ENCODE measurements around the gene EVI5L. TPM values are rescaled to one million over a fixed set of nuclear protein-coding genes. Genes with fewer than 3 reads are reported as not detected.

EVI5L gene
- total RNA-seq, 1 donor from 2014 or later: 19.0 TPM

GRCh38 chr19:7845390-7846154 lies 15.6 kb downstream of the EVI5L start:
- no peak overlapping the region for H3K27ac Mint-ChIP-seq
- H3K27me3 Mint-ChIP-seq: no peaks in the 10 kb centered on the region
- no peaks in the 10 kb centered on the region for H3K9me3 Mint-ChIP-seq
- no peak overlapping the region for H3K4me3 Mint-ChIP-seq
- TF ChIP-seq, protein P1, sequence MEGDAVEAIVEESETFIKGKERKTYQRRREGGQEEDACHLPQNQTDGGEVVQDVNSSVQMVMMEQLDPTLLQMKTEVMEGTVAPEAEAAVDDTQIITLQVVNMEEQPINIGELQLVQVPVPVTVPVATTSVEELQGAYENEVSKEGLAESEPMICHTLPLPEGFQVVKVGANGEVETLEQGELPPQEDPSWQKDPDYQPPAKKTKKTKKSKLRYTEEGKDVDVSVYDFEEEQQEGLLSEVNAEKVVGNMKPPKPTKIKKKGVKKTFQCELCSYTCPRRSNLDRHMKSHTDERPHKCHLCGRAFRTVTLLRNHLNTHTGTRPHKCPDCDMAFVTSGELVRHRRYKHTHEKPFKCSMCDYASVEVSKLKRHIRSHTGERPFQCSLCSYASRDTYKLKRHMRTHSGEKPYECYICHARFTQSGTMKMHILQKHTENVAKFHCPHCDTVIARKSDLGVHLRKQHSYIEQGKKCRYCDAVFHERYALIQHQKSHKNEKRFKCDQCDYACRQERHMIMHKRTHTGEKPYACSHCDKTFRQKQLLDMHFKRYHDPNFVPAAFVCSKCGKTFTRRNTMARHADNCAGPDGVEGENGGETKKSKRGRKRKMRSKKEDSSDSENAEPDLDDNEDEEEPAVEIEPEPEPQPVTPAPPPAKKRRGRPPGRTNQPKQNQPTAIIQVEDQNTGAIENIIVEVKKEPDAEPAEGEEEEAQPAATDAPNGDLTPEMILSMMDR (conservative IDR thresholded peaks at IDR 0.05): no peak
- no peaks in the 10 kb centered on the region for H3K4me1 Mint-ChIP-seq (ENCODE audit: unreplicated experiment)
- DNase-seq (ENCODE audit: extremely low spot score, unreplicated experiment): no peak
- H3K36me3 Mint-ChIP-seq: no peaks in the 10 kb centered on the region

- TF ChIP-seq, protein P1 (conservative IDR thresholded peaks at IDR 0.05): no peak
- no peak for DNase-seq (ENCODE audit: extremely low spot score, unreplicated experiment)
- Mint-ChIP-seq H3K9me3 (no peaks in the 10 kb centered on the region), H3K36me3 (no peaks in the 10 kb centered on the region), H3K4me3 (no peak overlapping the region), H3K27ac (no peak overlapping the region), H3K27me3 (no peaks in the 10 kb centered on the region), H3K4me1 (ENCODE audit: unreplicated experiment) (no peaks in the 10 kb centered on the region)
Measured at GRCh38 chr19:7846155-7846646, 16.2 kb downstream of the EVI5L start.

DNA sequence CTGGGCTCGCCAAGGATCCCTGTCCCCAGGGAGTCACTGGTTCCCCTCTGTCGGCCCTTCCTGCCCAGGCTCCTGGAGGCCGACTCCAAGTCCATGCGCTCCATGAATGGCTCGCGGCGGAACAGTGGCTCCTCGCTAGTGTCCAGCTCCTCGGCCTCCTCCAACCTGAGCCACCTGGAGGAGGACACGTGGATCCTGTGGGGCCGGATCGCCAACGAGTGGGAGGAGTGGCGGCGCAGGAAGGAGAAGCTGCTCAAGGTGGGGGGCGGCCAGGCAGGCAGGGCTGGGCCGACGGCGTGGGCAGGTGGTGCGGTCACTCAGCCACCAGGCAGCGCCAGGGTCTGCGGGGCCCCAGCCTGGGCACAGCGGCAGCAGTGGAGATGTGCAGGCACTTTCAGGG lies 17.6 kb downstream of the EVI5L start:
- no peak overlapping the region for H3K27ac Mint-ChIP-seq
- H3K36me3 Mint-ChIP-seq: no peaks in the 10 kb centered on the region
- no peaks in the 10 kb centered on the region for H3K9me3 Mint-ChIP-seq
- no peak for DNase-seq (ENCODE audit: extremely low spot score, unreplicated experiment)
- H3K4me1 Mint-ChIP-seq (ENCODE audit: unreplicated experiment): no peaks in the 10 kb centered on the region
- TF ChIP-seq, protein P1 (conservative IDR thresholded peaks at IDR 0.05): no peak
- no peaks in the 10 kb centered on the region for H3K27me3 Mint-ChIP-seq
- no peak overlapping the region for H3K4me3 Mint-ChIP-seq

DNA sequence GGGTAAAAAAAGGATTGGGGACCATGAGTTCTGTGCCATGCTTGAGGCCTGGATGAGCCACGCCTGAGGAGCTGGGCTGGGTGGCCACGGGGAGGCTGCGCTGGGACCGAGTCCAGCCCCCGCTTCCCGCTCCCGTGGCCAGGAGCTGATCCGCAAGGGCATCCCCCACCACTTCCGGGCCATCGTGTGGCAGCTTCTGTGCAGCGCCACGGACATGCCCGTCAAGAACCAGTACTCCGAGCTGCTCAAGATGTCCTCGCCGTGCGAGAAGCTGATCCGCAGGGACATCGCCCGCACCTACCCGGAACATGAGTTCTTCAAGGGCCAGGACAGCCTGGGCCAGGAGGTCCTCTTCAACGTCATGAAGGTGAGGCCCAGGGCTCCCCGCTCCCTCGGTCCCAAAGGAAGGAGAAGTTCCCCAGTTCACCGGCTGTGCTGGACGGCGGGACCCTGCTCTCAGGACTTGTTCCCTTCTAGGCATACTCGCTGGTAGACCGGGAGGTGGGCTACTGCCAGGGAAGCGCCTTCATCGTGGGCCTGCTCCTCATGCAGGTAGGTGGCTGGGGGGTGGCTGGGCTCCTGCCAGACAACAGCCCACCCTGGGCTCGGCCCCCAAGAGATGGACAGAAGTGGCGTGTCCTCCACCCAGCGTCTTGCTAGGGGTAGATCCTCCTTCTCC lies 18.9 kb downstream of the EVI5L start:
- peak; percentile 69 for DNase-seq (ENCODE audit: extremely low spot score, unreplicated experiment)
- TF ChIP-seq, protein P1 (conservative IDR thresholded peaks at IDR 0.05): no peak
- Mint-ChIP-seq H3K9me3 (no peaks in the 10 kb centered on the region), H3K27ac (no peak overlapping the region), H3K27me3 (no peaks in the 10 kb centered on the region), H3K36me3 (no peaks in the 10 kb centered on the region), H3K4me1 (ENCODE audit: unreplicated experiment) (peaks cover 7% of the 10 kb centered on the region), H3K4me3 (no peak overlapping the region)

DNA sequence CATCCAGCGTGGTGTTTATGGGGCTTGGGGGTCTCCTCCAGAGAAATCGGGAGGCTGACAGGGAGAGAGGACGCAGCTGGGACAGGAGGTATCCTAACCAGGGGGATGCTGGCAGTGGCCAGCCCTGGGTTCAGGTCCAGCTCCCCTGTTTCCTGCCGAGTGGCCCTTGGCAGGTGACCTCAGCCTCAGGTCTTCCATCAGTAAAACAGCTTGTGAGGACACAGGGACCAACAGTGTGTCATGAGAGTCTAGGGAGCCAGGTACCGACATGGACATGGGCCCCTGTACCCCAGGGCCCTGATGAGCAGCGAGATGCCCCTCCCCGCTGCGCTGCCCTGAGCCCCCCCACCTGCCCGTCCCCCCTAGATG lies 19.6 kb downstream of the EVI5L start:
- peaks cover 7% of the 10 kb centered on the region for H3K4me1 Mint-ChIP-seq (ENCODE audit: unreplicated experiment)
- no peak overlapping the region for H3K4me3 Mint-ChIP-seq
- H3K9me3 Mint-ChIP-seq: no peaks in the 10 kb centered on the region
- TF ChIP-seq, protein P1 (conservative IDR thresholded peaks at IDR 0.05): no peak
- no peaks in the 10 kb centered on the region for H3K36me3 Mint-ChIP-seq
- no peak overlapping the region for H3K27ac Mint-ChIP-seq
- H3K27me3 Mint-ChIP-seq: no peaks in the 10 kb centered on the region
- no peak for DNase-seq (ENCODE audit: extremely low spot score, unreplicated experiment)

Data from type B pancreatic cell (in vitro differentiated cells).